IPS DF 6.9 (cell line): ENCODE data around the gene HOXB5.

Experiments used
- DNase-seq: peaks from one replicate; pipeline ENCODE4 v3.0.0-alpha.2; 2013; ENCODE audit warnings: low read depth, low spot score
- H3K27ac ChIP-seq: one replicate; pipeline ENCODE4 v1.5.1; 2013; ENCODE audit warnings: low read length, control low read depth
- H3K27me3 ChIP-seq: 2 replicates; pipeline ENCODE4 v1.6.1; 2013; ENCODE audit warnings: mild to moderate bottlenecking, low read length; ENCODE audit not compliant: control insufficient read depth, insufficient read depth
- H3K36me3 ChIP-seq: 2 replicates; pipeline ENCODE4 v1.6.1; 2013; ENCODE audit warnings: low read length; ENCODE audit not compliant: control insufficient read depth, insufficient read depth
- H3K4me1 ChIP-seq: 2 replicates; pipeline ENCODE4 v1.6.1; 2013; ENCODE audit warnings: low read length; ENCODE audit not compliant: control insufficient read depth, insufficient read depth
- H3K4me3 ChIP-seq: 2 replicates; pipeline ENCODE4 v1.5.1; 2013; ENCODE audit warnings: mild to moderate bottlenecking, low read length
- H3K9me3 ChIP-seq: 2 replicates; pipeline ENCODE4 v1.6.1; 2013; ENCODE audit warnings: low read length, inconsistent platforms; ENCODE audit not compliant: control insufficient read depth, insufficient read depth
- WGBS: extraction: QIAGEN DNeasy Blood & Tissue Kit; methylation state at CpG from one replicate; pipeline ENCODE4 v1.1.7; 2013; ENCODE audit warnings: mixed read lengths, missing lambda C conversion rate; ENCODE audit not compliant: insufficient read length, insufficient coverage; 5-methylcytosine and 5-hydroxymethylcytosine counted together

Gene HOXB5

GRCh38 chr17:48556229-48556575, 37.4 kb downstream of the HOXB5 start:
- H3K36me3 ChIP-seq: no peaks in the 10 kb centered on the region

DNA sequence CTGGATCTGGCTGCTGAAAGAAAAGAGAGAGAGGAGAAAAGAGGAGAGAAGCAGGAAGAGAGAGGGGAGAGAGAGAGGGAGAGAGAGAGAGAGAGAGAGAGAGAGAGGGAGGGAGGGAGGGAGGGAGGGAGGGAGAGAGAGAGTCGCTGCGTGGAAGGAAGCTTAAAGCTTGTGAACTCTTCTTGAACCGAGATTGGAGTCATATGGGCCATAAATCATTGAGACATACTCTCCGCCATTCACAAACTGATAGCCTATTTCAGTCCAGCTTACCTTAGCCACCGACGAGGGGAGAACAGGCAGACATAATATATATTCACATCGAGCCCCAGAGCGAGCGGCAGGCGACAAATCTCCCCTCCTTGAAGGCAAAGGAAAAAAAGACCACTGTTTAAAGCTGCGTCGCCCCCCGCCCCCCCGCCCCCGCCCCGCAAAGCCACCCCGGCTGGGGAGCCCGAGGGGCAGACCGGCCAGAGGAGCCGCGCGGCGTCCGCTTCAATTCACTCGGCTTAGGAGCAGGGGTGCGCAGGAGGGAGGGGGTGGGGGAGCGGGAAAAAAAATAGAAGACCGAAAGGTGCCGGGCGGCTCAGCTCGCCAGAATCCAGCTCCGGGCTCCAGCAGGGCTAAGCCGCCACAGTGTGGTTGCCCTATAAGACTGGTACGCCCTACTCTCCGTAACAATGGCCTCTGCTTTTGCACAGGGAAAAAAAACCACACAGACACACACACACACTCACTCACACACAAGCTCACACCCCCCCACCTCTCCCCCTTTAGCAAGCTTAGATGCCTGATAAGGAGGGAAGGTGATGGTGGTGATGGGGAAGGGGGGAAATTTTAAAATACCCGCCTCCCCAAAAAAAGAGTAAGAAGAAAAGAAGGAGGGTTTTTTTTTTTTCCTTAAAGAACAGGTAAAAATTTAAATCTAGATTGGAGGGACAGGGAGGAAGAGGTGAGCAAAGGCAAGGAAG, 38.0 kb downstream of the HOXB5 start:
- no peak overlapping the region for H3K4me3 ChIP-seq
- H3K27ac ChIP-seq: no peak overlapping the region
- WGBS: no CpG with 5 or more reads among the region's 36 CpGs
- no peaks in the 10 kb centered on the region for H3K9me3 ChIP-seq
- H3K4me1 ChIP-seq: peaks cover 4% of the 10 kb centered on the region
- DNase-seq: no peak
- peaks cover 94% of the 10 kb centered on the region for H3K27me3 ChIP-seq
- no peaks in the 10 kb centered on the region for H3K36me3 ChIP-seq

More at GRCh38 chr17:48556229-48556575, 37.4 kb downstream of the HOXB5 start:
- Histone ChIP-seq H3K4me3 (no peak overlapping the region), H3K27me3 (peaks cover 96% of the 10 kb centered on the region), H3K9me3 (no peaks in the 10 kb centered on the region), H3K27ac (no peak overlapping the region), H3K4me1 (peaks cover 3% of the 10 kb centered on the region; the same call in 1 of the 2 replicates)
- WGBS: no CpG with 5 or more reads among the region's 5 CpGs
- no peak for DNase-seq

DNA sequence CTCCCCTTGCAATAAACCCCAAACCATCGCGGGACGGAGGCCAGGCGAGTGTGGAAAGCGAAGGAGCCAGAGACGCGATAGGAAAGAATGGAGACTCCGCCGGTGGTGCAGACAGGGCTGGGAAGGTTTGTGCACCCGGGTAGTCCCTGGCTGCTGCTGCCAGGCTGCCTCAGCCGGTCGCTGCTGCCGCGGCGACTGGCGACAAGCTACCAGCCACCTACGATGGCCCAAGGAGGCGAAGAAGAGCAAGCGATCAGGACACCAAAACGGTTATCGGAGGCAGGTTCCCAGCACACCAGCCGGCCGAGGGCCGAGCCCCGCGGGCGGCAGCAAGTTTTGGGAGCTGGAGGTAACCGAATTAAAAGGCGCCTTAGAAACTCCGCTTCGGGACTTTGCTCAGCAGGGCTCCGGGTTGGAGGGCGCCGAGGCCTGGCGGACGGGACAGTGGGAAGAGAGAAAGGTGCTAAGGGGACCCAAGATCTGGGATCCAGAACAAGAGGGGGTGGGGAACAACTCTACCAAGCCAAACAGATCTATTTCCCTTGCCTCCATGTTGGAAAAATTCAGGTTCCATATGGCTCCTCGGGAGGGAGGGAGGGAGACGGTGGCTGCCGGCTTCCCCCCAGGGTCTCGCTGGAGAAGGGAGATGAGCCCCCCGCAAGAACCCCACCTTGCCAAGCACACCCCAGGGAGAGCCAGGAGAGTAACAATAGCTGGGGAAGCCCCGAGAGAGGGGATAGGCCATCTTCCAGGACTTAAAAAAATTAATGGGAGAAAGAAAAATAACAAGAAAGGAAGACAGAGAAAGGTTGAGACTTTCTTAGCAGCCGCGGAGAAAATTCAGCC, 38.9 kb downstream of the HOXB5 start:
- H3K27ac ChIP-seq: no peak overlapping the region
- H3K27me3 ChIP-seq: peaks cover 94% of the 10 kb centered on the region
- H3K4me1 ChIP-seq: peaks cover 6% of the 10 kb centered on the region
- no peak overlapping the region for H3K4me3 ChIP-seq
- H3K36me3 ChIP-seq: no peaks in the 10 kb centered on the region
- no CpG with 5 or more reads among the region's 44 CpGs for WGBS
- DNase-seq: no peak
- H3K9me3 ChIP-seq: no peaks in the 10 kb centered on the region

GRCh38 chr17:48553826-48554225, 39.8 kb downstream of the HOXB5 start:
- peaks cover 91% of the 10 kb centered on the region for H3K27me3 ChIP-seq
- H3K9me3 ChIP-seq: no peaks in the 10 kb centered on the region
- H3K27ac ChIP-seq: no peak overlapping the region
- no peak for DNase-seq
- no CpG with 5 or more reads among the region's 1 CpG for WGBS
- H3K36me3 ChIP-seq: no peaks in the 10 kb centered on the region
- H3K4me1 ChIP-seq: peaks cover 8% of the 10 kb centered on the region
- no peak overlapping the region for H3K4me3 ChIP-seq

DNA sequence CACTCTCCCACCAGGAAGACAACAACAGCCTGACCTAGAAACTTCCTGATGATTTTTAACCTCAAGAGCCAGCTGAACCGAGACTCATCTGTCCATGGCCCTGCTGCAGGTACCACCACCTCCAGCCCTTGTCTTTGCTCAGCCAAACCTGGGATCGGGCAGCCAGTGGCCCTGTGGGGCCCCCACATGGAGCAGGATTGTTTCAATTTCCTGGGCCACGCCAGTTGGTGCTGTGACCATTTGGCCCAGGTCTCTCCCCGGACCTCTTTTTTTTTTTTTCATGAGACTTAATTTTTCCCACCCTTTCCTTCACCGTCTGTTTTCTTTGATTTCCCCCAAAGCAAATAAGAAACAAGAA, 40.4 kb downstream of the HOXB5 start:
- Histone ChIP-seq H3K9me3 (no peaks in the 10 kb centered on the region), H3K27me3 (peaks cover 89% of the 10 kb centered on the region), H3K4me1 (peaks cover 8% of the 10 kb centered on the region), H3K36me3 (no peaks in the 10 kb centered on the region), H3K4me3 (no peak overlapping the region), H3K27ac (no peak overlapping the region)
- no peak for DNase-seq
- no CpG with 5 or more reads among the region's 5 CpGs for WGBS

GRCh38 chr17:48552466-48553189, 41.0 kb downstream of the HOXB5 start:
- no CpG with 5 or more reads among the region's 11 CpGs for WGBS
- H3K9me3 ChIP-seq: no peaks in the 10 kb centered on the region
- H3K27me3 ChIP-seq: peaks cover 88% of the 10 kb centered on the region
- H3K4me1 ChIP-seq: peaks cover 8% of the 10 kb centered on the region
- H3K4me3 ChIP-seq: no peak overlapping the region
- no peak overlapping the region for H3K27ac ChIP-seq
- no peak for DNase-seq
- H3K36me3 ChIP-seq: no peaks in the 10 kb centered on the region

DNA sequence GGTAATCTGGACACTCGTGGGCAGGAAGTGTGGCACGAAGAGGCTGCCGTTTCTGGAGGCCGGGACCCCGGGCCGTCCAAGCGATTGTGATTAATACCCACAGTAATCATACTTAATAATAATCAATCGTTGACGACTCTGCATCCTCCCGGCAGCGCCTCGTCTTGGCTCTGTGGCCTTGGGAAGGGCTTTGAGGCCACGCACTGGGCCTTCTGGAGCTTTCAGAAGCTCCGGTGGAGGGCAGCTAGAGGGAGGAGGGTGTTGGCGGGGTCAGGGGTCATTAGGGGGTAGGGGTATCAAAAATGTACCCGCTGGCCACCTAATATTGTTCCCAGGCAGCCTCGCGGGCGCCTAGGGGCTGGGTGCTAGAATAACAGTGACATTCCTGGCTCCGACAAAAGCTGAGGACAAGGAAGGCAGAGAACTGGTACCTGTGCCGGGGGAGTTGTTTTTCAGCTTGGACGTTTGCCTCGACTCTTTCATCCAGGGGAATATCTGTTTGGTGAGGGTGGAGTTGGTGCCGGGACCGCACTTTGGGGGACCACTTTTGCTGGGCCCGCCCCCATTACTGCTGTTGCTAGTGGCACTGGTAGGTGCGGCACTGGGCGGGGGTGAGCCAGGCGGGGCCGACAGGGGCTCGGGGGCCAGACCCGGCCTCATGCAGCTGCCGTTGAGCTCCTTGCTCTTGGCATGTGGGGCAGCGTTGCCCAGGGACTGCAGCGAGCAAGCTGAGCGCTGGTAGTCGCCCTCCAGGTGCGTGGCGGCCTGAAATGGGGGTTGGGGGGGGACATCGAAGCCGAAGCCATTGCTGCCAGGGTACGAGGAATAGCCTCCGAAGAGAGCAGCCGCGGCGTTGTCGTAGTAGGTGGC, 41.7 kb downstream of the HOXB5 start:
- no peak overlapping the region for H3K4me3 ChIP-seq
- H3K27ac ChIP-seq: no peak overlapping the region
- H3K4me1 ChIP-seq: peaks cover 8% of the 10 kb centered on the region
- H3K9me3 ChIP-seq: no peaks in the 10 kb centered on the region
- no peak for DNase-seq
- H3K36me3 ChIP-seq: no peaks in the 10 kb centered on the region
- WGBS: no CpG with 5 or more reads among the region's 47 CpGs
- peaks cover 88% of the 10 kb centered on the region for H3K27me3 ChIP-seq

- Histone ChIP-seq H3K4me1 (peaks cover 10% of the 10 kb centered on the region), H3K4me3 (no peak overlapping the region), H3K27me3 (peaks cover 88% of the 10 kb centered on the region), H3K27ac (no peak overlapping the region), H3K9me3 (no peaks in the 10 kb centered on the region), H3K36me3 (no peaks in the 10 kb centered on the region)
- no peak for DNase-seq
- no CpG with 5 or more reads among the region's 19 CpGs for WGBS
These were observed 42.4 kb downstream of the HOXB5 start for GRCh38 chr17:48551214-48551555.

- no CpG with 5 or more reads among the region's 70 CpGs for WGBS
- no peak overlapping the region; the same call in 1 of the 2 replicates for H3K4me3 ChIP-seq
- peaks cover 88% of the 10 kb centered on the region for H3K27me3 ChIP-seq
- no peaks in the 10 kb centered on the region for H3K36me3 ChIP-seq
- DNase-seq: no peak
- peaks cover 10% of the 10 kb centered on the region for H3K4me1 ChIP-seq
- H3K9me3 ChIP-seq: no peaks in the 10 kb centered on the region
- H3K27ac ChIP-seq: no peak overlapping the region
These were observed 42.9 kb downstream of the HOXB5 start for GRCh38 chr17:48550502-48551213.
